K562 (cell line): ENCODE measurements around the gene SFI1. TPM values are rescaled to one million over a fixed set of nuclear protein-coding genes. Genes with fewer than 3 reads are reported as not detected.
A peak's percentile ranks its signal among the peaks of the same experiment; 100 is the strongest.

ENCODE experiments used
- ATAC-seq: fragments of 200-7000 bp; cut with Tn5 transposase; 3 replicates; pipeline ENCODE4 v1.9.1; 2020; ENCODE audit warnings: moderate library complexity
- Bru-seq: library from RNA; stranded (reverse); fragments of 400-500 nt; gene quantifications from one replicate; lab custom pipeline; 2021; lab: Mats Ljungman, UMichigan
- BruChase-seq, 2 experiments: library from RNA; stranded (reverse); fragments of 400-500 nt; gene quantifications; one replicate each; lab custom pipeline; 2021; lab: Mats Ljungman, UMichigan
- BruUV-seq: library from RNA; stranded (reverse); fragments of 400-500 nt; replicated peaks from 2 replicates; lab custom pipeline; 2021; lab: Mats Ljungman, UMichigan
- CTCF ChIA-PET: fragments of 300-600 bp; formaldehyde crosslinking; extraction: SDS; loops from one replicate; lab custom pipeline; 2021; ENCODE audit warnings: low intra/inter-chr PET ratio; lab: Yijun Ruan, JAX
- POLR2A ChIA-PET: fragments of 300-600, 350-650 bp; sonication (Branson Sonifier 250); formaldehyde crosslinking; extraction: SDS; loops from one replicate; lab custom pipeline; 2021; ENCODE audit warnings: antibody characterized with exemption, inconsistent platforms; lab: Yijun Ruan, JAX
- DNase-seq, 4 experiments: peaks; one replicate each; pipeline versions ENCODE4 v3.0.0 to v3.0.0-alpha.2; 2011 to 2018; ENCODE audit warnings: low spot score in 3 of 4, mixed read lengths in 3 of 4; ENCODE audit errors: extremely low read depth in 1 of 4
- FAIRE-seq: peaks from 2 replicates; lab custom pipeline; 2011; peaks lifted over from hg19 to GRCh38; lab: Jason Lieb, UNC
- H2AFZ ChIP-seq: 2 replicates; pipeline ENCODE4 v1.6.0; 2011; ENCODE audit warnings: low read depth, low read length, control low read depth, inconsistent platforms
- H3K27ac ChIP-seq: fragments of 200-600 bp; 3 replicates; pipeline ENCODE4 v1.8.0; 2011; ENCODE audit warnings: low read depth, mild to moderate bottlenecking, control low read depth, inconsistent platforms, low read length, moderate library complexity, mixed read lengths; ENCODE audit errors: extremely low read depth
- H3K27me3 ChIP-seq, 2 experiments: fragments of 300-600 bp in 1 of 2; 2 replicates in 1 of 2; 3 replicates in 1 of 2; pipeline versions ENCODE4 v1.6.0 to v1.8.0; 2011; ENCODE audit warnings: inconsistent platforms in 2 of 2, low read length in 2 of 2, mild to moderate bottlenecking in 1 of 2, mixed read lengths in 1 of 2, moderate library complexity in 1 of 2; ENCODE audit not compliant: control insufficient read depth in 2 of 2, insufficient read depth in 2 of 2
- H3K36me3 ChIP-seq: fragments of 300-600 bp; 3 replicates; pipeline ENCODE4 v1.8.0; 2011; ENCODE audit warnings: mild to moderate bottlenecking, low read length, inconsistent platforms; ENCODE audit not compliant: control insufficient read depth, insufficient read depth
- H3K4me1 ChIP-seq, 2 experiments: fragments of 200-600 bp in 1 of 2; replicated peaks in 1 of 2; 2 replicates in 1 of 2; 3 replicates in 1 of 2; pipeline versions ENCODE4 v1.5.1 to v1.8.0; 2011; ENCODE audit warnings: inconsistent platforms in 2 of 2, low read length in 2 of 2, mild to moderate bottlenecking in 1 of 2, mixed read lengths in 1 of 2, moderate library complexity in 1 of 2; ENCODE audit not compliant: control insufficient read depth in 2 of 2, insufficient read depth in 2 of 2
- H3K4me2 ChIP-seq: 2 replicates; pipeline ENCODE4 v1.6.1; 2011; ENCODE audit warnings: low read length, control low read depth, inconsistent platforms, mixed read lengths; ENCODE audit not compliant: insufficient read depth
- H3K4me3 ChIP-seq: fragments of 200-600 bp; sonication (generic), shearing (Covaris generic); 2 replicates; pipeline ENCODE4 v1.5.1; 2016; ENCODE audit warnings: control low read depth, inconsistent platforms
- H3K79me2 ChIP-seq: fragments of 200-600 bp; 3 replicates; pipeline ENCODE4 v1.8.0; 2011; ENCODE audit warnings: low read length, inconsistent platforms; ENCODE audit not compliant: control insufficient read depth, insufficient read depth
- H3K9ac ChIP-seq, 2 experiments: 2 replicates each; pipeline versions ENCODE4 v1.6.0 to v1.6.1; 2011; ENCODE audit warnings: low read depth in 2 of 2, low read length in 2 of 2, control low read depth in 1 of 2, inconsistent platforms in 1 of 2, mild to moderate bottlenecking in 1 of 2, mixed read lengths in 1 of 2; ENCODE audit not compliant: insufficient read depth in 1 of 2
- H3K9me1 ChIP-seq: one replicate; pipeline ENCODE4 v1.6.0; 2011; ENCODE audit warnings: inconsistent platforms, mild to moderate bottlenecking, low read length, moderate library complexity; ENCODE audit not compliant: control insufficient read depth, insufficient read depth
- H3K9me3 ChIP-seq: replicated peaks from 2 replicates; pipeline ENCODE4 v1.5.1; 2011; ENCODE audit warnings: low read depth, low read length, inconsistent platforms; ENCODE audit not compliant: control insufficient read depth, insufficient read depth
- H4K20me1 ChIP-seq: replicated peaks from 2 replicates; pipeline ENCODE4 v1.6.1; 2011; ENCODE audit warnings: low read length, inconsistent platforms, mixed read lengths; ENCODE audit not compliant: control insufficient read depth, insufficient read depth
- CREBBP ChIP-seq: IDR thresholded peaks from one replicate; pipeline ENCODE4 v1.6.1; 2012; ENCODE audit warnings: low read depth, mild to moderate bottlenecking, control low read depth, inconsistent platforms, low read length
- ETV5 ChIP-seq: sonication (generic); formaldehyde crosslinking; IDR thresholded peaks from 2 replicates; pipeline ENCODE4 v1.4.0; 2020; ENCODE audit warnings: low read depth, mild to moderate bottlenecking, missing genetic modification reagents
- ILK ChIP-seq: fragments of 450-650 bp; IDR thresholded peaks from 2 replicates; pipeline ENCODE4 v1.6.1; 2016; ENCODE audit warnings: missing genetic modification characterization, low read depth, mild to moderate bottlenecking, missing compliant biosample characterization, moderate library complexity, borderline replicate concordance
- LARP7 ChIP-seq: fragments of 450-650 bp; IDR thresholded peaks from 2 replicates; pipeline ENCODE4 v1.6.1; 2016
- MCM7 ChIP-seq, 2 experiments: fragments of 450-650 bp; IDR thresholded peaks; 2 replicates each; pipeline ENCODE4 v1.6.1; 2016 to 2018
- NCOA2 ChIP-seq, 2 experiments: fragments of 450-650 bp; IDR thresholded peaks; 2 replicates each; pipeline ENCODE4 v1.6.1; 2018; ENCODE audit warnings: mild to moderate bottlenecking in 2 of 2, moderate library complexity in 1 of 2; ENCODE audit not compliant: partially characterized antibody in 2 of 2
- PHF8 ChIP-seq: fragments of 200-600 bp; sonication (generic); IDR thresholded peaks from 2 replicates; pipeline ENCODE4 v1.6.1; 2012; ENCODE audit warnings: mixed run types, mild to moderate bottlenecking, inconsistent platforms, low read length, moderate library complexity, borderline replicate concordance
- POLR2A ChIP-seq: fragments of 450-650 bp; conservative IDR thresholded peaks from 2 replicates; pipeline ENCODE4 v1.6.1; 2016
- SMAD1 ChIP-seq: fragments of 150-350 bp; IDR thresholded peaks from 2 replicates; pipeline ENCODE4 v1.6.1; 2014; ENCODE audit warnings: low read length, low read depth; ENCODE audit not compliant: partially characterized antibody
- TFE3 ChIP-seq: fragments of 450-650 bp; formaldehyde crosslinking; IDR thresholded peaks from 2 replicates; pipeline ENCODE4 v1.4.0; 2020; ENCODE audit warnings: mild to moderate bottlenecking, mixed read lengths
- WGBS: fragments of 100-300 bp; shearing (Covaris generic); methylation state at CpG from one replicate; pipeline ENCODE4 v1.1.6; 2016; ENCODE audit warnings: low coverage, mixed read lengths; ENCODE audit not compliant: insufficient coverage; ENCODE audit errors: missing lambda C conversion rate; 5-methylcytosine and 5-hydroxymethylcytosine counted together
- in situ Hi-C: fragments of 300-500 bp; cut with MboI; formaldehyde crosslinking; loops from 4 replicates; pipeline ENCODE4 v1.15.0; 2018; ENCODE audit warnings: inconsistent platforms, mixed read lengths
- intact Hi-C: fragments of 100-400 bp; cut with micrococcal nuclease; formaldehyde crosslinking; loops from 2 replicates; pipeline ENCODE4 v1.14.2; 2022
- long read RNA-seq, 3 experiments: library from polyadenylated mRNA in 2 of 3; library from RNA in 1 of 3; unstranded in 2 of 3; stranded (forward) in 1 of 3; transcript quantifications; one replicate each; pipeline ENCODE4 v2.0.0, GENCODE V29; 2019 to 2022
- polyA minus RNA-seq, 3 experiments: library from RNA; depleted of rRNA, polyadenylated mRNA; stranded (reverse); fragments of >200 nt; gene quantifications; 2 replicates each; pipeline ENCODE4 v1.2.3, GENCODE V29; 2011
- polyA plus RNA-seq, 8 experiments: library from polyadenylated mRNA; depleted of rRNA in 4 of 8; stranded (reverse) in 5 of 8; unstranded in 3 of 8; fragments of >200 nt; fragmentation: Nextera tagmentation in 2 of 8; fragmentation: Illumina TruSeq in 1 of 8; extraction: Ambion mirVana in 2 of 8; extraction: Trizol in 1 of 8; gene quantifications; 2 replicates each; pipeline versions ENCODE4 v1.2.1 to v1.2.3, GENCODE V29; 2011 to 2014; ENCODE audit warnings: inconsistent platforms in 1 of 8, missing spikeins in 1 of 8
- total RNA-seq, 7 experiments: library from RNA; depleted of rRNA in 6 of 7; stranded (reverse); fragments of >200 nt in 6 of 7; fragmentation: Illumina TruSeq in 2 of 7; extraction: Trizol in 2 of 7; gene quantifications; 2 replicates each; pipeline versions ENCODE4 v1.2.1 to v1.2.3, GENCODE V29; 2011 to 2021; ENCODE audit warnings: low replicate concordance in 1 of 7
- TF ChIP-seq, protein P1 (sequence below): sonication (generic); formaldehyde crosslinking; IDR thresholded peaks from 2 replicates; pipeline ENCODE4 v1.8.0; 2023; ENCODE audit warnings: mild to moderate bottlenecking, missing genetic modification reagents
- TF ChIP-seq, protein P2 (sequence below): fragments of 250-450 bp; sonication (Bioruptor Pico); IDR thresholded peaks from 2 replicates; pipeline ENCODE4 v1.4.0; 2020; ENCODE audit warnings: borderline replicate concordance

SFI1 gene
- total RNA-seq (2011; cell fraction: chromatin; rRNA removed; ENCODE audit: low replicate concordance), result 245 and 354 TPM in 2 replicates
- 166 and 190 TPM in 2 replicates for total RNA-seq (2011; cell fraction: nucleolus; rRNA removed)
- total RNA-seq (2011; cell fraction: nucleoplasm; rRNA removed), result 184 and 220 TPM in 2 replicates
- total RNA-seq (2014; rRNA removed) (14.1 and 21.3 TPM in 2 replicates), total RNA-seq (2014; rRNA removed; fragmentation: Illumina TruSeq; extraction: Trizol) (8.2 and 10.5 TPM in 2 replicates), total RNA-seq (2015; rRNA removed; fragmentation: Illumina TruSeq; extraction: Trizol) (8.8 and 10.4 TPM in 2 replicates), total RNA-seq (2021) (24.0 and 24.2 TPM in 2 replicates), polyA plus RNA-seq (2011; rRNA removed) (15.0 and 18.7 TPM in 2 replicates), polyA plus RNA-seq (2014; fragmentation: Illumina TruSeq; extraction: Trizol) (11.8 and 16.0 TPM in 2 replicates), polyA plus RNA-seq (2014; fragmentation: Nextera tagmentation; extraction: Ambion mirVana) (1 to 10 TPM; 3.0 to 4.3 TPM), polyA plus RNA-seq (2014; rRNA removed) (23.1 and 25.6 TPM in 2 replicates), polyA minus RNA-seq (2011; rRNA and poly(A)+ RNA removed) (31.3 and 39.8 TPM in 2 replicates), Bru-seq, nascent RNA (percentile 55 among the genes with signal in this experiment), BruChase-seq, experiment 1, labeled RNA remaining after a 2-hour chase (percentile 59 among the genes with signal in this experiment), BruChase-seq, experiment 2, labeled RNA remaining after a 6-hour chase (percentile 60 among the genes with signal in this experiment)
- 8.8 TPM in 2 replicates for polyA plus RNA-seq (2011; cell fraction: cytosol; rRNA removed)
- 119 and 144 TPM in 2 replicates for polyA plus RNA-seq (2011; cell fraction: nucleus; rRNA removed)
- 14.6 and 28.2 TPM in 2 replicates for polyA plus RNA-seq (2012)
- polyA minus RNA-seq (2011; cell fraction: cytosol; rRNA and poly(A)+ RNA removed), result 13.7 and 14.1 TPM in 2 replicates
- polyA minus RNA-seq (2011; cell fraction: nucleus; rRNA and poly(A)+ RNA removed), result 46.7 and 73.1 TPM in 2 replicates
- long read RNA-seq, experiment 1, full-length matches to known transcripts, result 2 of 44 reads
- long read RNA-seq, experiment 1, partial matches to known transcripts, result 9 of 44 reads
- long read RNA-seq, experiment 1, other reads (novel, unspliced or antisense), result 33 of 44 reads
- long read RNA-seq, experiment 2, partial matches to known transcripts, result 3 of 7 reads
- long read RNA-seq, experiment 2, other reads (novel, unspliced or antisense), result 4 of 7 reads
- long read RNA-seq, experiment 3, partial matches to known transcripts, result 1 of 1 reads
- long read RNA-seq, experiment 3, other reads (novel, unspliced or antisense), result 0 of 1 reads

DNA sequence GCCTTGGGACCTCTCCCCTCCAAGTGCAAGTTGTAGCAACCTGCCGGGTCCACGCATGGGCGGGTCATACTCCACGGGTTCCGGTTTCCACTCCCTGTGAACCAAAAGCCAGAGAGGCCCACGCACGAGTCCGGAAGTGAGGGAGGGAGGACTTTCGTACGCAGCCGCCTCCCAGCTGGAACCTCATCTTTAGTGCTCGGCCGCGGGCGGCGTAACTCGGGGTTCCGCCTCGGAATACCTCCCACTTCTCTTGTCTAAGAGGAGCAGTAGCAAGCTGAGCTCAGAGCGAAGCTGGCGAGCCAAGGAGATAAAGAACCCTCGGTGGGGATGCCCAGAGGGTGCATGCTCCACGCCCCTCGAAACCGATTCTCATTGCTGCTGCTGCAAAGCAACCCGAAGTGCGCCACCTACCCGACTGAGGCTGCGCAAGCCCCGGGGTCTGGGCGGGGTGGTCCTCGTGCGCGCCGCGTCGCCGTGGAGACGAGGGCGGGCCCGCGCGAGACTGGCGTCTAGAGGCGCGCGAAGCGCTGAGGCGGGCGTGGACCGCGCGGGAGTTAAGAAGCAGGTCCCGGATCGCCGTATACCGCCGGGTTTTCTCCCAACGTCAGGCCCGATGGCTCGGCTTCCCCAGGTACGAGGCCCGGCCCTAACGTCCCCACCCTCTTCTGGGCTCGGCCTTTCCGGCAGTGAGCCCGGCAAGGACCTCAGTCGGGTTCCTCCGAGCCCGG lies at the start of gene SFI1:
TSS of gene SFI1 (plus strand) at position 530 of the 728 bp plus-strand sequence. CDS start 11,749 bp downstream, outside the sequence.
- ChIA-PET POLR2A (interaction anchor here (0.6 kb wide), 1 partner anchor 446 kb away, joined by 3 read pairs; no protein-coding TSS in a partner anchor), CTCF (no interaction called here)
- Histone ChIP-seq H4K20me1 (no peaks in the 10 kb centered on the region), H3K9ac (peak within 1 kb of the TSS; percentile 77 to 91), H3K9me3 (no peaks in the 10 kb centered on the region), H3K4me3 (peak within 1 kb of the TSS; percentile 90), H3K4me2 (peak within 1 kb of the TSS; percentile 87), H3K27me3 (no peaks in the 10 kb centered on the region), H2AFZ (peak within 1 kb of the TSS; percentile 97), H3K79me2 (peaks cover 24% of the 10 kb centered on the region), H3K36me3 (peaks cover 6% of the 10 kb centered on the region; the same call in 2 of the 3 replicates), H3K4me1 (peaks cover 20 to 21% of the 10 kb centered on the region in 2 experiments; a peak in 4 of 5 replicates), H3K27ac (peak within 1 kb of the TSS; percentile 70), H3K9me1 (no peaks in the 10 kb centered on the region)
- ATAC-seq (peak; percentile 96), DNase-seq (peak; percentile 88 to 91 (median 90)), FAIRE-seq (peak; percentile 88)
- TSS peak; percentile 87 for BruUV-seq
- WGBS, result under 1% methylated on average over 53 of the region's 70 CpGs
- in situ Hi-C loops, result no loop called here
- intact Hi-C loops, result no loop called here
- TF ChIP-seq PHF8 (peak; percentile 60; the same call in 1 of the 2 replicates), SMAD1 (no peak), MCM7 (IDR thresholded peaks at IDR 0.05) (no peak), TFE3 (no peak), ILK (no peak), CREBBP (no peak), POLR2A (peak; percentile 61), LARP7 (no peak), NCOA2 (IDR thresholded peaks at IDR 0.05; ENCODE audit: partially characterized antibody in 2 of 2) (no peak), ETV5 (peak; percentile 79)
- TF ChIP-seq, protein P1, sequence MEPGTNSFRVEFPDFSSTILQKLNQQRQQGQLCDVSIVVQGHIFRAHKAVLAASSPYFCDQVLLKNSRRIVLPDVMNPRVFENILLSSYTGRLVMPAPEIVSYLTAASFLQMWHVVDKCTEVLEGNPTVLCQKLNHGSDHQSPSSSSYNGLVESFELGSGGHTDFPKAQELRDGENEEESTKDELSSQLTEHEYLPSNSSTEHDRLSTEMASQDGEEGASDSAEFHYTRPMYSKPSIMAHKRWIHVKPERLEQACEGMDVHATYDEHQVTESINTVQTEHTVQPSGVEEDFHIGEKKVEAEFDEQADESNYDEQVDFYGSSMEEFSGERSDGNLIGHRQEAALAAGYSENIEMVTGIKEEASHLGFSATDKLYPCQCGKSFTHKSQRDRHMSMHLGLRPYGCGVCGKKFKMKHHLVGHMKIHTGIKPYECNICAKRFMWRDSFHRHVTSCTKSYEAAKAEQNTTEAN (CRISPR knock-in tag), result no peak
- TF ChIP-seq, protein P2, sequence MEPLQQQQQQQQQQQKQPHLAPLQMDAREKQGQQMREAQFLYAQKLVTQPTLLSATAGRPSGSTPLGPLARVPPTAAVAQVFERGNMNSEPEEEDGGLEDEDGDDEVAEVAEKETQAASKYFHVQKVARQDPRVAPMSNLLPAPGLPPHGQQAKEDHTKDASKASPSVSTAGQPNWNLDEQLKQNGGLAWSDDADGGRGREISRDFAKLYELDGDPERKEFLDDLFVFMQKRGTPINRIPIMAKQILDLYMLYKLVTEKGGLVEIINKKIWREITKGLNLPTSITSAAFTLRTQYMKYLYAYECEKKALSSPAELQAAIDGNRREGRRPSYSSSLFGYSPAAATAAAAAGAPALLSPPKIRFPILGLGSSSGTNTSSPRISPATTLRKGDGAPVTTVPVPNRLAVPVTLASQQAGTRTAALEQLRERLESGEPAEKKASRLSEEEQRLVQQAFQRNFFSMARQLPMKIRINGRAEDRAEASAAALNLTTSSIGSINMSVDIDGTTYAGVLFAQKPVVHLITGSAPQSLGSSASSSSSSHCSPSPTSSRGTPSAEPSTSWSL (CRISPR knock-in tag), result no peak
